Lower lobe of right lung (tissue), 2 donors: ENCODE data around the gene AKAP14. TPM values are rescaled to one million over a fixed set of nuclear protein-coding genes. Genes with fewer than 3 reads are reported as not detected.
A peak's percentile ranks its signal among the peaks of the same experiment; 100 is the strongest.
"Not testable (repeated sequence)": the region's sequence is repeated elsewhere in the genome, so short reads cannot be mapped to it uniquely, and the experiment has no call there.

Source experiments
- ATAC-seq, 2 donors: fragments of 200-7000 bp; cut with Tn5 transposase; one replicate each; pipeline ENCODE4 v1.9.1; 2020 to 2022; ENCODE audit warnings: mild to moderate bottlenecking in 2 of 2, moderate library complexity in 2 of 2
- DNase-seq: peaks from one replicate; pipeline ENCODE4 v3.0.0-alpha.2; 2020
- H3K27ac ChIP-seq: fragments of 200-600 bp; one replicate; pipeline ENCODE4 v1.8.0; 2022
- H3K27me3 ChIP-seq: fragments of 200-600 bp; one replicate; pipeline ENCODE4 v1.8.0; 2022; ENCODE audit warnings: low read depth
- H3K36me3 ChIP-seq: fragments of 200-600 bp; one replicate; pipeline ENCODE4 v1.8.0; 2022; ENCODE audit warnings: mild to moderate bottlenecking
- H3K4me1 ChIP-seq: fragments of 200-600 bp; one replicate; pipeline ENCODE4 v1.8.0; 2022
- H3K4me3 ChIP-seq: fragments of 200-600 bp; one replicate; pipeline ENCODE4 v1.8.0; 2022; ENCODE audit warnings: mild to moderate bottlenecking
- H3K9me3 ChIP-seq: fragments of 200-600 bp; one replicate; pipeline ENCODE4 v1.8.0; 2022
- CTCF ChIP-seq: fragments of 200-600 bp; IDR thresholded peaks from one replicate; pipeline ENCODE4 v1.8.0; 2022; ENCODE audit warnings: antibody characterized with exemption, mild to moderate bottlenecking
- intact Hi-C: fragments of 100-400 bp; cut with DNase I; formaldehyde crosslinking; loops from one replicate; pipeline ENCODE4 v1.11.0; 2022
- total RNA-seq: library from RNA; stranded (reverse); fragmentation: NEBNext Ultra II Directional; extraction: Animal tissue kit (Norgen Biotek cat#: 25700); gene quantifications from one replicate; pipeline ENCODE4 v1.2.1, GENCODE V29; 2021
- donor health status: DM: no; HTN: yes; CAD: no; lungs with severe emphysema.

Gene AKAP14
- total RNA-seq, 1 donor from 2014 or later = 4.8 TPM

- no peaks in the 10 kb centered on the region for H3K9me3 ChIP-seq
- no peaks in the 10 kb centered on the region for H3K36me3 ChIP-seq
- no peak overlapping the region for H3K4me3 ChIP-seq
- no peak for TF ChIP-seq CTCF
- H3K27me3 ChIP-seq = no peaks in the 10 kb centered on the region
- ATAC-seq (peak in 1 of 2 donors; percentile 32), DNase-seq (no peak)
- no peak overlapping the region for H3K27ac ChIP-seq
- intact Hi-C loops = no loop called here
- H3K4me1 ChIP-seq = no peaks in the 10 kb centered on the region
Measured at GRCh38 chrX:119960625-119961024, 64.9 kb downstream of the AKAP14 start.

- H3K36me3 ChIP-seq, H3K27me3 ChIP-seq, ATAC-seq, H3K4me1 ChIP-seq, DNase-seq, H3K27ac ChIP-seq, H3K9me3 ChIP-seq, H3K4me3 ChIP-seq, intact Hi-C loops: not testable (repeated sequence)
Measured at GRCh38 chrX:119966837-119967236, 71.1 kb downstream of the AKAP14 start.

Other genes with a start within 250 kb of the AKAP14 start
- 21.7 TPM for gene SEPTIN6, start 202.7 kb upstream of the AKAP14 start, total RNA-seq
- 9.6 TPM for gene SOWAHD, start 137.3 kb upstream of the AKAP14 start, total RNA-seq
- gene RPL39, start 104.3 kb upstream of the AKAP14 start, total RNA-seq = 1,325 TPM
- gene UPF3B, start 42.9 kb upstream of the AKAP14 start, total RNA-seq = 6.6 TPM
- gene RNF113A, start 24.2 kb upstream of the AKAP14 start, total RNA-seq = 13.5 TPM
- gene NDUFA1, start 24.1 kb upstream of the AKAP14 start, total RNA-seq = 79.2 TPM
- gene NKAP, start 47.9 kb downstream of the AKAP14 start, total RNA-seq = 8.8 TPM
- not detected for gene RHOXF2B, start 181.8 kb downstream of the AKAP14 start, total RNA-seq
- not detected for gene RHOXF1, start 220.0 kb downstream of the AKAP14 start, total RNA-seq